Measurements from ENCODE around the gene SIRT3.

Gene SIRT3

DNA sequence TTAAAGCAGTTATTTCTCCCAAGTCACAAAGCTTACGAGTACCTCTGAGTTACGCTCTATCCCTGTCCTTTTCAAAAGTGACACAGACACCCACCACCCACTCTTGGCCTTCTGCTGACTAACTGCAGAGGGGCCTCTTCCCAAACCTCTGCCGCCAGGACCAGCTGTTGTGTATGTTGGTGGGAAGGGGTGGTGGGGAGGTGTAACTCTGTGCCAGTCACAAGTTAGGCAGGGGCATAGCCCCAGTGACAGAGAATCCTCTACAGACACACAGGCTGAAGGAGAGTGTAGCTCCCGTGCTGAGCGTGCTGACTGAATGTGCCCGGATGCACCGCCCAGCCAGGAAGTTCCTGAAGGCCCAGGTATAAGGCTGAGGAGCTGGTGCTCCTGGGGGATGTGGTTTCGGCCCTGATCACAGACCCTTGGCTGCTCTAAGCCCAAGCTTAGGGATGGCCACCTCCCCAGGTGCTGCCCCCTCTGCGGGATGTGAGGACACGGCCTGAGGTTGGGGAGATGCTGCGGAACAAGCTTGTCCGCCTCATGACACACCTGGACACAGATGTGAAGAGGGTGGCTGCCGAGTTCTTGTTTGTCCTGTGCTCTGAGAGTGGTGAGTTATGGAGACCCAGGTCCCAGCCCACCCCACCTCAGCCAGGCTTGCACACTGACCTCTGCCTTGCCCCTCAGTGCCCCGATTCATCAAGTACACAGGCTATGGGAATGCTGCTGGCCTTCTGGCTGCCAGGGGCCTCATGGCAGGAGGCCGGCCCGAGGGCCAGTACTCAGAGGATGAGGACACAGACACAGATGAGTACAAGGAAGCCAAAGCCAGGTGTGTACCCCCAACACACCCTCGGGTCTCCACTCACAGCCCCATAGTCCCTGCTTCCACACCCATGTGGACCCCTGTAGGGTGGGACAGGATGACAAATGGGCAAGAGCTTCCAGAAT lies 23.7 kb downstream of the SIRT3 start:
- no peak for DNase-seq (ENCODE audit: low read depth)
- no peak overlapping the region for H3K4me3 ChIP-seq (ENCODE audit: low read length)
- TF ChIP-seq, protein P1, sequence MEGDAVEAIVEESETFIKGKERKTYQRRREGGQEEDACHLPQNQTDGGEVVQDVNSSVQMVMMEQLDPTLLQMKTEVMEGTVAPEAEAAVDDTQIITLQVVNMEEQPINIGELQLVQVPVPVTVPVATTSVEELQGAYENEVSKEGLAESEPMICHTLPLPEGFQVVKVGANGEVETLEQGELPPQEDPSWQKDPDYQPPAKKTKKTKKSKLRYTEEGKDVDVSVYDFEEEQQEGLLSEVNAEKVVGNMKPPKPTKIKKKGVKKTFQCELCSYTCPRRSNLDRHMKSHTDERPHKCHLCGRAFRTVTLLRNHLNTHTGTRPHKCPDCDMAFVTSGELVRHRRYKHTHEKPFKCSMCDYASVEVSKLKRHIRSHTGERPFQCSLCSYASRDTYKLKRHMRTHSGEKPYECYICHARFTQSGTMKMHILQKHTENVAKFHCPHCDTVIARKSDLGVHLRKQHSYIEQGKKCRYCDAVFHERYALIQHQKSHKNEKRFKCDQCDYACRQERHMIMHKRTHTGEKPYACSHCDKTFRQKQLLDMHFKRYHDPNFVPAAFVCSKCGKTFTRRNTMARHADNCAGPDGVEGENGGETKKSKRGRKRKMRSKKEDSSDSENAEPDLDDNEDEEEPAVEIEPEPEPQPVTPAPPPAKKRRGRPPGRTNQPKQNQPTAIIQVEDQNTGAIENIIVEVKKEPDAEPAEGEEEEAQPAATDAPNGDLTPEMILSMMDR (IDR thresholded peaks at IDR 0.05; ENCODE audit: insufficient read depth, low read depth, low read length, missing control alignments), result no peak

DNA sequence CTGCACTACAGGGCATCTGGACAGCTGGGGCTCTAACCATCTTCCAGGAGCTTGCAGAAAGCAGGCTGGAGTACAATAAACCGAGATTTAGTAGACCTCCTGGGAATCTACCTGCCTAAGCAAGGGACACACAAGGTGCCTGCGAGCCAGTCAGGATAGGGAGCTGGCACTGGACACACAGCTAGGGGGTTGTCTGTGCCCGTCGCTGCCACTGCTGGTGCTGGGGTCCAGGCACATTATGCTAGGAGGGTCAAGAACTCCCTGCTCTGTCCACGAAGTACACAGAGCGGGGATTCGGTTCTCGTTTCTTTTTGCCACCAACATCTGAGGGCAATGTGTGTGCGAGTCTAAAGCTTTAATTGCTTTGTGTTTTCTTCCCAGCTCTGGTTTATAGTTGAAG lies 24.4 kb downstream of the SIRT3 start:
- H3K4me3 ChIP-seq (ENCODE audit: low read length), result no peak overlapping the region
- TF ChIP-seq, protein P1 (IDR thresholded peaks at IDR 0.05; ENCODE audit: insufficient read depth, low read depth, low read length, missing control alignments), result no peak
- DNase-seq (ENCODE audit: low read depth), result no peak

DNA sequence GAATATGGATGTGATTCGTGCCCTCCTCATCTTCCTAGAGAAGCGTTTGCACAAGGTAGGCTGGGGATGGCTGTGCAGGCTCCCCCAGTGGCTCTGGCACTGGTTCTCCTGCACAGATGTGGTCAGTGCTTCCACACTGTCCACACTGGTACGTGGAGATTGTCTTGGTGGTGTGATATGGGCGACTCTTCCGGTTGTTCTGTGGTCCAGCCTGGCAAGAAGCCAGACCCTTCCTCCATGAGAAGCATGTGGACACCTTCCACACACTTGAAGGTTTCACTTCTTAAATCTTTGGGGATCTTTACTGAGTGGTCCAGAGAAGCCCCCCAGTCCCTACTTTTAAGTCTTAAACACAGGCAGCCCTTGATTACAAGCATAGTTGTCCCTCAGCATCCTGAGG lies 24.8 kb downstream of the SIRT3 start:
- TF ChIP-seq, protein P1 (IDR thresholded peaks at IDR 0.05; ENCODE audit: insufficient read depth, low read depth, low read length, missing control alignments), result no peak
- DNase-seq (ENCODE audit: low read depth), result no peak
- H3K4me3 ChIP-seq (ENCODE audit: low read length), result no peak overlapping the region

DNA sequence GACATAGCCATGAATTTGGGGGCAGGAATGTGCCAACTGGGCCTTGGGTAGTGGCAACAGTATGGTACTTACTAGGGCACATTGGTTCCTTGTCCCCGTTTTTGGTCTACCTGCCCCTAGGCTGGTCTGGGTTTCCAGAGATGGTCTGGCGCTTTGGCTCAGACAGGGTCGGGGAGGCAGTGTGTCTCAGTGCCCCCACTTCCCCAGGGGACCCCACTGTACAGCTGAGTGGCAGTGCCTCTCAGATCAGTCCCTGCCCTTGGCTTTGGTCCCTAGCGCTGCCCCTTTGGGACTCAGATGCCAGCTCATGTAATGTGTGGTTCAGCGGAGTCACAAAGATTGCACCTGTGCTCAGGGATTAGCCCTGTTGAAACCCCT lies 25.4 kb downstream of the SIRT3 start:
- TF ChIP-seq, protein P1 (IDR thresholded peaks at IDR 0.05; ENCODE audit: insufficient read depth, low read depth, low read length, missing control alignments), result no peak
- no peak for DNase-seq (ENCODE audit: low read depth)
- no peak overlapping the region for H3K4me3 ChIP-seq (ENCODE audit: low read length)

DNA sequence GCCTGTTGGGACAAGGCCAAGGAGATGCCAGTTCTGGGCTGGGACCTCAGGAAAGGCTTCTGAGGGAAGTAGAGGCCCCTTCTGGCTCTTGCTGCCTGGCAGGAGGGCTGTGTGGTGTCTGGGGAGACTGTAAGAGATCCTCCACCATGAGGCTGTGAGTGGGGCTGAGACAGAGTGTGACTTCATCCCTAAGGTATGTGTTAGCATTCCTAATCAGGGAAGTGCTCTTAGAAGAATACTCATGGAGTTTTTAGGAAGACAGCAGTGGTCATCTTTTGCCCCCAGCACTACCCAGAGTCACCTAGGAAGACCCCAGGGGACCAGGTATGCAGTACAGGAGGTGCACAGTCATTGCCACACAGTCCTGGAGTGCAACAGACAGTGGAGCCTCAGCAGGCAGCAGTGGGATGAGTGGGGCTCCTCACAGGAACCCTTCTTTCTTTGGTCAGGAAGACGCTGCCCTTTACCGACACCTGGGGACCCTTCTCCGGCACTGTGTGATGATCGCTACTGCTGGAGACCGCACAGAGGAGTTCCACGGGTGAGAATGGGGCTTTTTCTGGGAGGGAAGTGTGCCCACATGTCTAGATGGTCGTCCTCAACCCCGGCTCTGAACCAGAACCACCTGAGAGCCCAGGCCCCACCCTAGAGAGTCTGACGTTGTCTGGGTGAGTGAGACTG lies 25.9 kb downstream of the SIRT3 start:
- TF ChIP-seq, protein P1 (IDR thresholded peaks at IDR 0.05; ENCODE audit: insufficient read depth, low read depth, low read length, missing control alignments), result no peak
- DNase-seq (ENCODE audit: low read depth), result peak; percentile 81
- H3K4me3 ChIP-seq (ENCODE audit: low read length), result peak overlapping the region; percentile 70

DNA sequence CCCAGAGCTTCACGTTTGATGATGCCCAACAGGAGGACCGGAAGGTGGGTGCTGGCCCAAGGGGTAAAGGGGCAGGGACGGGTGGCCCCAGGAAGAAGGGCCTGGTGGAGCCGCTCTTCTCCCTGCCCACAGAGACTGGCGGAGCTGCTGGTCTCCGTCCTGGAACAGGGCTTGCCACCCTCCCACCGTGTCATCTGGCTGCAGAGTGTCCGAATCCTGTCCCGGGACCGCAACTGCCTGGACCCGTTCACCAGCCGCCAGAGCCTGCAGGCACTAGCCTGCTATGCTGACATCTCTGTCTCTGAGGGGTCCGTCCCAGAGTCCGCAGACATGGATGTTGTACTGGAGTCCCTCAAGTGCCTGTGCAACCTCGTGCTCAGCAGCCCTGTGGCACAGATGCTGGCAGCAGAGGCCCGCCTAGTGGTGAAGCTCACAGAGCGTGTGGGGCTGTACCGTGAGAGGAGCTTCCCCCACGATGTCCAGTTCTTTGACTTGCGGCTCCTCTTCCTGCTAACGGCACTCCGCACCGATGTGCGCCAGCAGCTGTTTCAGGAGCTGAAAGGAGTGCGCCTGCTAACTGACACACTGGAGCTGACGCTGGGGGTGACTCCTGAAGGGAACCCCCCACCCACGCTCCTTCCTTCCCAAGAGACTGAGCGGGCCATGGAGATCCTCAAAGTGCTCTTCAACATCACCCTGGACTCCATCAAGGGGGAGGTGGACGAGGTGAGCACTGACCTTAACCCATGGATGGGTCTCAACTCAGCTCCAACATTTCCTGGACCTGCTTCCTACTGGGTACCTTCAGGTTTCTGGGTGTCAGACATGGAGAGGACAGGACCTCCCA lies 26.6 kb downstream of the SIRT3 start:
- H3K4me3 ChIP-seq (ENCODE audit: low read length), result peak overlapping the region; percentile 70
- DNase-seq (ENCODE audit: low read depth), result no peak
- TF ChIP-seq, protein P1 (IDR thresholded peaks at IDR 0.05; ENCODE audit: insufficient read depth, low read depth, low read length, missing control alignments), result no peak
